Measurements from ENCODE around the gene OR52R1.
"Not testable (repeated sequence)": the region's sequence is repeated elsewhere in the genome, so short reads cannot be mapped to it uniquely, and the experiment has no call there.

Gene OR52R1

DNA sequence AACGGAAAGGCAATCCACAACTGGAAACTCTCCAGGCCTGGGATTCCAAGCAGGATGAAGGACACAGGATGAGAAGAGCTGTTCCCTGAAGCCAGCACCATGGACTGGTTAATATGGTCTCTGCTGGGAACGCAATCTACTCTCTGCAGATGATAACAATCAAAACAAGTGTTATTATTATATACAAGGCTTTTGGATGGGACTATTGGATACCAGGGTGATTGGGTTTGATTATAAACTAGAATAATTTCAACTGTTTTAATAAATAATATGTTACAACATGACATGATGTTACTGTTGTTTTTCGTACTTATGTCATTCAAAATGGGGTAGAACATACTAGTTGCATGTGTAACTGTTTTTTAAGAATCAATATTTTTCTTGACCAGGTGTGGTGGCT lies at the start of gene OR52R1:
Gene OR52R1 (minus strand): TSS at position 101 of the 400 bp plus-strand sequence. CDS start 0 bp downstream, at position 101.
- Mint-ChIP-seq H3K4me1 (ENCODE audit: low read depth) (no peaks in the 10 kb centered on the region), H3K36me3 (ENCODE audit: low read depth) (no peaks in the 10 kb centered on the region), H3K27me3 (no peaks in the 10 kb centered on the region), H3K4me3 (no peak within 1 kb of the TSS), H3K27ac (no peak within 1 kb of the TSS), H3K9me3 (no peaks in the 10 kb centered on the region)
- intact Hi-C loops (cut with micrococcal nuclease) = no loop called here

DNA sequence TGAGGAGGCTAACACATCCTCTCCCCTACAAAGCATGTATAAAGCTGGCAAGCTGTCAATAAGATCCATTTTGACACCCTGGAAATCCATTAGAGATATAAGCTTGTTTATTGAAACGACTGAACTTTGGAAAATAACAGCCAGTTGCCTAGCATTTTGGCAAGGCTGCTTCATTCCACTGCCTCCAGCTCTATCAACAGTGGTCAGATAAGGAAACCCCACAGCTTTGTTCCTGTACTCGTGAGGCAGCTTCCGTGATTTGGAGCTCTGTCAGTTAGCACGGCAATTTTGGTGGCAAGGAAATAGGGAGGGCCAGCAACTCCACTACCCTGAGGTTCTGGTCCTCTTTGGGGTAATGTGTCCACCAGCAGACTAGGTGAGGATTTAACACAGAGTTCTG lies 46.9 kb upstream of the OR52R1 start:
- H3K4me3 Mint-ChIP-seq = no peak overlapping the region
- no peaks in the 10 kb centered on the region for H3K9me3 Mint-ChIP-seq
- H3K27ac Mint-ChIP-seq = no peak overlapping the region
- H3K4me1 Mint-ChIP-seq (ENCODE audit: low read depth) = no peaks in the 10 kb centered on the region
- no peaks in the 10 kb centered on the region for H3K27me3 Mint-ChIP-seq
- H3K36me3 Mint-ChIP-seq (ENCODE audit: low read depth) = no peaks in the 10 kb centered on the region
- intact Hi-C loops (cut with micrococcal nuclease) = no loop called here

DNA sequence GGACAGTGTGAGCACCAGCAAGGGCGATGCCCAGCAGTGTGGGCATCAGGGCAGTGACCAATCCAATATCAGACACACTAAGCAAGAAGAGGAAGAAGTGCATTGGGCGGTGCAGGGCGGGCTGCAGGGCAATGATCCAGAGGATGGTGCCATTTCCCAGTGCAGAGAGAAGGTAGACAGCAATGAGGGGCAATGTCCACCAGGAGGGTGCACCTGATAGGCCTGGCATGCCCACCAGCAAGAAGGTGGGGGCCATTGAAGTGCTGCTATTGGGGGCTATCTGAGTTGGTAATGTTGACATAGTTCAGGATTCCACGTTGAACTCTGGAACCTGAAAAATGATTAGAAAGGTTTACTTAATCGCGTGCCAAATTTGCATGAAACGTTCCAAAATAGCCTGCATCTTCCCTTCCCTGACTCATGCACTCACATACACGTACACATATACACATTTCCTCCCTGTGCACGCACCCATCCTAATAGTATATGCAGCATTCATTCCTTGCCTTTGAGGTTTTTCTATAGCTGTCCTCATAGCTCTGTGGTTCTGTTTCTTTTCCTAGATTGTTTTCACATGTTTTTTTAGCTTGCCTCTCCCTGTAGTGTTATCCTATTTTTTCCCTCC lies 44.8 kb upstream of the OR52R1 start, which contains the start of gene OR51S1:
Gene OR51S1 (minus strand): TSS at position 301 of the 625 bp plus-strand sequence. CDS start 0 bp downstream, at position 301.
- no peaks in the 10 kb centered on the region for H3K4me1 Mint-ChIP-seq (ENCODE audit: low read depth)
- no peak within 1 kb of the TSS for H3K27ac Mint-ChIP-seq
- intact Hi-C loops (cut with micrococcal nuclease) = no loop called here
- no peaks in the 10 kb centered on the region for H3K27me3 Mint-ChIP-seq
- H3K4me3 Mint-ChIP-seq = no peak within 1 kb of the TSS
- H3K36me3 Mint-ChIP-seq (ENCODE audit: low read depth) = no peaks in the 10 kb centered on the region
- no peaks in the 10 kb centered on the region for H3K9me3 Mint-ChIP-seq

DNA sequence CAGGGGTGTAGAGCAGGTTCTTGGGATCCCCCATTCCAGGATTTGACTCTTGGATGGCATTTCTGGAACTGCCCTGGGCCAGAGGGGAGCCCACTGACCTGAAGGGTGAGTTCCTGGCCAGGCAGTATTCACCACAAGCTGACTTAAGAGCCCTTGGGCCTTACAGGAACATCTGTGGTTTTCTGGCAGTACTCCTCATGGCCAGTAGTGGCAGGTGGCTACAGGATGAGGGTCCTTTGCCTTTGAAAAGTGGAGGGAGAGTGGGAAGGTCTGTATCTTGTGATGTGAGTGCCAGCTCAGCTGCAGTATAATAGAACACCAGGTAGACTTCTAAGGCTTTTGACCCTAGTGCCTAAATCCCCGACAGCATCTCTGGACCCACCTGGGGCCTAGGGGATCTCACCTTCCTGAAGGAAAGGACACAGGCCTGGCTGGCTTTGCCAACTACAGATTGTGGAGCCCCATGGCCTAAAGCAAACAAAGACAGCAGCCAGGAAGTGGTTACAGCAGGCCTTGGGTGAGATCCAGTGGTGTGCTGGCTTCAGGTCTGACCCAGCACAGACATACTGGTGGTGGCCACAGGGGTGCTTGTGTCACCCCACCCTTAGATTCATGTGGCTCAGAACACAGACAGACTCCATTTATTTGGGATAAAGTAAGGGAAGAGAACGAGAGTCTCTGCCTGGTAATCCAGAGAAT lies 35.8 kb upstream of the OR52R1 start:
- Mint-ChIP-seq H3K27ac (no peak overlapping the region), H3K4me3 (no peak overlapping the region), H3K36me3 (ENCODE audit: low read depth) (no peaks in the 10 kb centered on the region), H3K27me3 (no peaks in the 10 kb centered on the region), H3K4me1 (ENCODE audit: low read depth) (no peaks in the 10 kb centered on the region), H3K9me3 (no peaks in the 10 kb centered on the region)
- intact Hi-C loops (cut with micrococcal nuclease) = no loop called here

DNA sequence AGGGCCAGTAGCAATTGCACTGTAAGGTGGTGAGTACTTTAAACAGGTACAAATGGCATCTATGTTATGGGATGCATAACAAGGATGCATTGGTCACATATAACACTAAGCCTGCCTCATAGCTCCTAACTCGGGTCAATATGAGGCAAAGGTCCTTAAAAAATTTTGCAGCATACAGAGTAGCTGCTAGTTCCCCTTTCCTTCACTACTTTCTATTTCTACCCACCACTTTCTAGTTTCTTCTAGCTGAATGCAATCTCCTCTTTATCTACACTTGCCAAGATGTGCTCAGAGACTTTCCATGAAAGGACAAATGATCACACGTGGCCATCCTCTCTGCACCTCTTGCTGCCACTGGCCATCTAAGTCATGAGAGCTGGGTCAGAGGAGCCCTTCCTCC lies 26.7 kb upstream of the OR52R1 start:
- Mint-ChIP-seq H3K27ac (no peak overlapping the region), H3K36me3 (ENCODE audit: low read depth) (no peaks in the 10 kb centered on the region), H3K27me3 (no peaks in the 10 kb centered on the region), H3K4me1 (ENCODE audit: low read depth) (no peaks in the 10 kb centered on the region), H3K9me3 (no peaks in the 10 kb centered on the region), H3K4me3 (no peak overlapping the region)
- intact Hi-C loops (cut with micrococcal nuclease) = no loop called here

DNA sequence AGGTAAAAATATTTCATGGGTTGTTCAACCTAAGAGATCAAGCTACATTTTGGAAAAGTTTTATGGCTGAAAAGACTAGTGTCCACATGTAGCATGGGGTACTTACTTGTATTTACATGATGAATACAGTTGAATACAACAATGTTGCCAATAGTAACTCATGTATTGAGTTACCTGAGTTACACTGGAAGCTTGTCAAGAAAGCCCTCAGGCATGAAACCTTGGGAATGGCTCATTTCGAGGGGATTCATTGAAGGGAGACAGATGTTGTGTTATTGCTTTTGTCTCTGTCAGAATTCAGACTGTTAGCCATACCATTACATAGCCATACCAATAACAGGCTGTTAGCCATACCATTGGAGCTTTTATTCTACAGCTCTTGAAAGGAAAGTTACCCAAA lies 26.2 kb upstream of the OR52R1 start:
- Mint-ChIP-seq H3K4me3 (no peak overlapping the region), H3K36me3 (ENCODE audit: low read depth) (no peaks in the 10 kb centered on the region), H3K9me3 (no peaks in the 10 kb centered on the region), H3K4me1 (ENCODE audit: low read depth) (no peaks in the 10 kb centered on the region), H3K27me3 (no peaks in the 10 kb centered on the region), H3K27ac (no peak overlapping the region)
- intact Hi-C loops (cut with micrococcal nuclease) = no loop called here

DNA sequence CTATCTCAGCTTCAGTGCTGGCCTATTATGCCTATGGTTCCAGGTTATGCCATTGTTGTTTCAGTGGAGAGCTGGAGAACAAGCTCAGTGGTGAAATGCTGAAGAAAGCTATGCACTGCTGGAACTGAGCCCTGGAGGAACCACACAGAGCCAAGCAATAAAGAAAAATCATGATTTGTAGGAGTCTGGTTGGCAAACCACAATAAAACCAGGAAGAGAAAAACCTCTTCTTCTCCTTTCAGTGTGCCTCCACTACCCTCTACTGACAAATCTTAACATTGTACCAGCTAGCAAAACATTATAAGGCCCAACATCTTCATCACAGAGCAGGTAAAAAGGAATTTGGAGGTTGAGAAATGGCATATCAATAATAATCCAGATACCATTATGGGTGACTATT lies 22.2 kb upstream of the OR52R1 start:
- Mint-ChIP-seq H3K36me3 (ENCODE audit: low read depth) (no peaks in the 10 kb centered on the region), H3K27me3 (no peaks in the 10 kb centered on the region)
- intact Hi-C loops (cut with micrococcal nuclease) = no loop called here

DNA sequence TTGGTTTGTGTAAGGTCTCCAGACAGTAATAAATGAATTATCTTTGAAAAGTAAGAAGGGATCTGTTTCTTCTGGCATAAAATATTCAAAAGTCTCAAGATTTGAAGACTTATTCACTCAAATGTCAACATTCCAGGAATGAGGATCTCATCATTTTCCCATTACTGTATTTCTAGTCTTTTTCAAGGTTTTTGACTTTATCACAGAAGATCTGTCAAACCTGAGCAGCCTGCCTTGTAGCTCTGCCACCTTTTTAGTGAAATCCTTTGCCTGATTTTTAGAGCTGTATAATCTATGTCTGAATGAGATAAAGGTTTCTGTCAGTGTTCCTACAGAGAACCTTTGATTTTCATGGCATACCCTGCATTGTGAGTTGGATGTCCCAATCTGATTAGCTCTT lies 21.0 kb upstream of the OR52R1 start:
- no peak overlapping the region for H3K27ac Mint-ChIP-seq
- no peaks in the 10 kb centered on the region for H3K27me3 Mint-ChIP-seq
- no peaks in the 10 kb centered on the region for H3K4me1 Mint-ChIP-seq (ENCODE audit: low read depth)
- no peaks in the 10 kb centered on the region for H3K9me3 Mint-ChIP-seq
- intact Hi-C loops (cut with micrococcal nuclease) = no loop called here
- H3K4me3 Mint-ChIP-seq = no peak overlapping the region
- no peaks in the 10 kb centered on the region for H3K36me3 Mint-ChIP-seq (ENCODE audit: low read depth)

More for the DNA sequence above, 22.2 kb upstream of the OR52R1 start:
- Mint-ChIP-seq H3K4me3 (no peak overlapping the region), H3K4me1 (ENCODE audit: low read depth) (no peaks in the 10 kb centered on the region), H3K9me3 (no peaks in the 10 kb centered on the region), H3K27ac (no peak overlapping the region)

DNA sequence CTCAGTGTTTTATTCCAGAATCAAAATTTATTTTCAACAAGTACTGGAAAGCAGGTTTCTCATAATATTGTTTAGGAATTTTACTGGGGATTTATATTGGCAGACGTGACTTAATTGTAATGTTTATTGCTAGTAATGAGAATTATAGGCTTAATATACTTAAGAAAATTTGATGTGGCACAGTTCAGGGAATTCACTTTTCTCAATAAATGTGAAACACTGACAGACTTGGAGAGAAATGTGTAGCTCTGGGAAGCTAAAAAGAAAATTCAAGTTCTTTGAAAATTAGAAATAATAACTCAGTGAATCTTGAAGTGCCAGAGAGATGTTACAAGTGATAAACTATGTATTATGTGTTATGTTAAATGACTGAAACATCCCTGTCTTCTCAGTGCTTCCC lies 16.8 kb upstream of the OR52R1 start, which contains the start of gene OR51F2:
Gene OR51F2 (plus strand): TSS at position 301 of the 400 bp plus-strand sequence. CDS start 101 bp downstream, outside the sequence.
- intact Hi-C loops (cut with micrococcal nuclease) = no loop called here
- Mint-ChIP-seq H3K36me3 (ENCODE audit: low read depth) (no peaks in the 10 kb centered on the region), H3K4me3 (no peak within 1 kb of the TSS), H3K4me1 (ENCODE audit: low read depth) (no peaks in the 10 kb centered on the region), H3K27ac (no peak within 1 kb of the TSS), H3K27me3 (no peaks in the 10 kb centered on the region), H3K9me3 (no peaks in the 10 kb centered on the region)

DNA sequence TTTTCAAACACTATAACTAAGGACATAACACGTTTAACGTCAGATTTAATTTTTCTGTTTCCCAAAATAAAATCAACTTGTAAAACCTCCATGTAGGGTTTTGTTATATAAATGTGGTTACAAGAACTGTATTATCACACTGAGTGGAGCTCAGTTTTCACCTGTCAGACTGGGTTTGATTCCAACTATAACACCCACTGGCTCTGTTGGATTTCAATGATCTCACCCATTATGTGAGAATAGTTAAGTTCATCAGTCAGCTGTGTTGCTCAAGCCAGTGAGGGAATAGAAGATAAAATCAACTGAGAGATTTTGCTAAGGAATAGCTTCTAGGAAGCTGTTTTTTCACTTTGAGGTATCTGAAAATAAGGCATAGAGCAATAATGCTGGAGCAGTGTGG lies 5.1 kb upstream of the OR52R1 start:
- Mint-ChIP-seq H3K27ac (no peak overlapping the region), H3K4me3 (no peak overlapping the region), H3K36me3 (ENCODE audit: low read depth) (no peaks in the 10 kb centered on the region), H3K27me3 (no peaks in the 10 kb centered on the region), H3K4me1 (ENCODE audit: low read depth) (no peaks in the 10 kb centered on the region), H3K9me3 (no peaks in the 10 kb centered on the region)
- intact Hi-C loops (cut with micrococcal nuclease) = no loop called here

DNA sequence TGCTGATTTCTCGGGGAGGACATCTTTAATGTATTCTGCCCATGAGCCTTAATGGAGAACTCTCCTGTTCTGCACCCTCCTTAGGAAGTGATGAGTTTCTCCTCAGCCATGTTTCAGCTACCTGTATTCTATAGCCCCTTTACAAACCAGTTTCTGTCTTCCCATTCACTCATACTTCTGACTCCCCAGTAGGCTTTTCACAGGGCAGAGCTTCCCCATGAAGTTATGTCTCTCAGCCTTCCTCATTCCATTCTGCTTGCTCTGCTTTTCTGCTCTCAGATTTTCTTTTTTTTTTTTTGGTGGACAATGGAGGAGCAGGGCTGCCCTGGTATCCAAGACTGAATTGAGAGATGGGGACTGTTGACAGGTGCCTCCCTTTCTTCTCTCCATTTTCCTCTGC lies 4.3 kb upstream of the OR52R1 start:
- H3K4me1 Mint-ChIP-seq (ENCODE audit: low read depth) = no peaks in the 10 kb centered on the region
- no peak overlapping the region for H3K27ac Mint-ChIP-seq
- H3K36me3 Mint-ChIP-seq (ENCODE audit: low read depth) = no peaks in the 10 kb centered on the region

DNA sequence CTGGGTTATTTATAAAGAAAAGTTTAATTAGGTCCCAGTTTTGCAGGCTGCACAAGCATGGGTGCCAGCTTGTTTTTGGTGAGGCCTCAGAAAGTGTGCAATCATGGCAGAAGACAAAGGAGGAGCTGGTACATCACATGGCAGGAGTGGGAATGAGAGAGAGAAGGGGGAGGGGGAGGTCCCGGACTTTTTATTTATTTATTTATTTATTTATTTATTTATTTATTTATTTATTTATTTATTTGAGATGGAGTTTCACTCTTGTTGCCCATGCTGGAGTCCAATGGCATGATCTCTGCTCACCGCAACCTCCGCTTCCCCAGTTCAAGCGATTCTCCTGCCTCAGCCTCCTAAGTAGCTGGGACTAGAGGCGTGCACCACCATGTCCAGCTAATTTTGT lies 2.9 kb downstream of the OR52R1 start:
- H3K27ac Mint-ChIP-seq; H3K4me3 Mint-ChIP-seq; H3K4me1 Mint-ChIP-seq (ENCODE audit: low read depth); intact Hi-C loops (cut with micrococcal nuclease); H3K27me3 Mint-ChIP-seq; H3K36me3 Mint-ChIP-seq (ENCODE audit: low read depth); H3K9me3 Mint-ChIP-seq: not testable (repeated sequence)

More for the DNA sequence above, 4.3 kb upstream of the OR52R1 start:
- intact Hi-C loops (cut with micrococcal nuclease) = no loop called here
- no peak overlapping the region for H3K4me3 Mint-ChIP-seq
- no peaks in the 10 kb centered on the region for H3K27me3 Mint-ChIP-seq
- no peaks in the 10 kb centered on the region for H3K9me3 Mint-ChIP-seq

DNA sequence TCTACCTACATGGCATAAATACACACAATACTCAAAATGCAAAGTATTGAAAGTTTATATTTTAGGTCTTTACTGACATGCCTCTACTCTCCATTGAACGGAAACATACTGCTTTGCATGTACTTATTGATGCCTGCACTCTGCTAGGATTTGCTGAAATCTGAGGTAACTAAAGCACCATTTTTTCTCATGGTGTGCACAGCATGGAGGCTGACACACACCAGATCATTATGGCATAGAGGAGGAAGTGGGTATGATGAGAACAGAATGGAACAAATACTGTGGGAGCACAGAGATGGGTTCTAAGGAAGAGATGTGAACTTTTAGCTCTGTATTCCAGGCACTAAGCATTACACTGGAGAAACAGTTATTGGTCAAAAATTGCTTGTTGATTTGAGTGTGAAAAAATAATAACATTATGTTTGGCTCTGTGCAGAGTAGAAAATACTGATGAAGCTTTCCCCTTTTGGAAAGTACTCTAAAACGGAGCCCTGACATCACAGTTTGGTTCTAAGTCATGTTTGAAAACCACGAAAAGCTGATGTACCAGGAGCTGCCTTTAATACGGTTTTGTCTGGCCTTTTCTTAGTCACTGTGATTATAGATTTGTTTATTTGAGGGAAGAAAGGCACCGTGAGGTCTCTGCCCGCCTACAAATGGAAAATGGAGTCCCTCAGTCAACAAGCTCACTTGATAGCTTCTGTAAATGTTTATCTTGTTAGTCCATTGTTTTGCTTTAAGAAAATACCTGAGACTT lies 5.6 kb downstream of the OR52R1 start:
- Mint-ChIP-seq H3K4me3 (no peak overlapping the region), H3K36me3 (ENCODE audit: low read depth) (no peaks in the 10 kb centered on the region), H3K27me3 (no peaks in the 10 kb centered on the region), H3K9me3 (no peaks in the 10 kb centered on the region), H3K27ac (no peak overlapping the region), H3K4me1 (ENCODE audit: low read depth) (no peaks in the 10 kb centered on the region)
- intact Hi-C loops (cut with micrococcal nuclease) = no loop called here

DNA sequence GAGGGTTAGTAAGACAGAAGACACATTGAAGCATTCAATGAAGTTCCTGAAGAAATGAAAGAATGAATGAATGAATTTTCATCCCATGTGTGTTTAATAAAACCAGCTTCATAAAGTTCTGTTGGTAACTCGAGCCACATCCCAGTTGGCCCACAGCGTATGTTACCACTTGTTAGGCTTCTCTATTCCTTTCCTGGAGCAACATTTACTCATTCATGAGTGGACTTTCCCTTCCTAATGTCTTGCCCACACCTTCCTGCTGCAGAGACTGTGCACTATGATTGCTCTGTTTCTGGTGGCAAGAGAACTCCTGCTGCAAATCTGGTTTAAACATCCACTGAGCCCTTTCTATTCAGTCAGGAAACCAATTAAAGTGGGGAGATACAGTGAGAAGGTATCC lies 7.0 kb downstream of the OR52R1 start:
- H3K27ac Mint-ChIP-seq = no peak overlapping the region
- no peaks in the 10 kb centered on the region for H3K27me3 Mint-ChIP-seq
- intact Hi-C loops (cut with micrococcal nuclease) = no loop called here
- H3K36me3 Mint-ChIP-seq (ENCODE audit: low read depth) = no peaks in the 10 kb centered on the region
- no peaks in the 10 kb centered on the region for H3K9me3 Mint-ChIP-seq
- H3K4me1 Mint-ChIP-seq (ENCODE audit: low read depth) = no peaks in the 10 kb centered on the region
- H3K4me3 Mint-ChIP-seq = no peak overlapping the region

All from dendritic cell treated with granulocyte-macrophage colony-stimulating factor and Interleukin-4, amounts not matched to agents 40 ng/mL and 50 ng/mL, for 4 days (primary cell).